Osteocyte (in vitro differentiated cells): Measurements from ENCODE around the gene TCERG1L. TPM values are rescaled to one million over a fixed set of nuclear protein-coding genes. Genes with fewer than 3 reads are reported as not detected.
"Not testable (repeated sequence)": the region's sequence is repeated elsewhere in the genome, so short reads cannot be mapped to it uniquely, and the experiment has no call there.

ENCODE experiments used
- DNase-seq: peaks from one replicate; pipeline ENCODE4 v3.0.0; 2021; ENCODE audit warnings: mixed read lengths; ENCODE audit not compliant: unreplicated experiment; ENCODE audit errors: extremely low spot score
- H3K27ac Mint-ChIP-seq: one replicate; pipeline ENCODE4 v1.8.0; 2021; ENCODE audit warnings: mild to moderate bottlenecking, mixed read lengths; ENCODE audit not compliant: unreplicated experiment
- H3K27me3 Mint-ChIP-seq: one replicate; pipeline ENCODE4 v1.8.0; 2021; ENCODE audit warnings: mixed read lengths; ENCODE audit not compliant: unreplicated experiment
- H3K36me3 Mint-ChIP-seq: one replicate; pipeline ENCODE4 v1.8.0; 2021; ENCODE audit warnings: mixed read lengths; ENCODE audit not compliant: unreplicated experiment
- H3K4me1 Mint-ChIP-seq: one replicate; pipeline ENCODE4 v1.8.0; 2021; ENCODE audit warnings: mixed read lengths; ENCODE audit not compliant: unreplicated experiment
- H3K4me3 Mint-ChIP-seq: one replicate; pipeline ENCODE4 v1.8.0; 2021; ENCODE audit warnings: mild to moderate bottlenecking, moderate library complexity, mixed read lengths; ENCODE audit not compliant: unreplicated experiment
- H3K9me3 Mint-ChIP-seq: one replicate; pipeline ENCODE4 v1.8.0; 2021; ENCODE audit warnings: mixed read lengths; ENCODE audit not compliant: unreplicated experiment
- total RNA-seq: library from RNA; stranded (reverse); gene quantifications from 2 replicates; pipeline ENCODE4 v1.2.1, GENCODE V29; 2021
- TF ChIP-seq, protein P1 (sequence below): fragments of 200-600 bp; sonication (generic); IDR thresholded peaks from 2 replicates; pipeline ENCODE4 v1.5.0; 2021; ENCODE audit warnings: antibody characterized with exemption, mild to moderate bottlenecking, moderate library complexity

Gene TCERG1L
- total RNA-seq, 1 donor from 2014 or later: not detected

DNA sequence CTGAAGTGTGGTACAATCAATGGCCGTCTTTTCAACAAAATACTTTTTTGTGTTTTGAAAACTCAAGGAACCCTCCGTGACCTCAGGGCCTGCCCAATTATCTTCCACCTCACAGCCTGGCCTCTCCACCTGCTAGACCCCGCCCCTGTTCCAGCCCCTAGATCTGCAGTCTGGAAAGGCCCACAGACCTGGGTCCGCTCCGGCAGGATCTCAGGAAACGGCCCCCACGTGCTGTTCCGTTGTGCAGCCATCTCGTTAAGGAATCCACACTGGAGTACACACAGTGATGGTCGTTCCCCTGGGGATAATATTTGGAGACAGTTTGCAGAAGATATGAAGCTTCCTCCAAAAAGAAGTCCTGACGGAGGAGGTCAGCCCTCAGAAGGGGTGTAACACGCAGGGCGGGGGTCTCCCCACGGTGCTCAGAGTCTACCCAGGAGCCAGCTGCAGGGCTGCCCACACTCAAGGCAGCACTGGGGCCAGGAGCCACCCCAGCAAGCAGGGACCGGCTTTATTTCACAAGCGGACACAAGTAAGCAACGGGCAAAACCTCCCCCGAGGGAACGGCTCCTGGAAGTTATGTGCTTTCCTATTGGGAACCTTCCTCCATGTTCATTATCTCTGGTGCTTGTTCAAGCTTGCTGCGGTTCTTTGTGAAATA is 73.4 kb downstream of the TCERG1L start:
- Mint-ChIP-seq H3K27me3 (no peaks in the 10 kb centered on the region), H3K4me1 (no peaks in the 10 kb centered on the region), H3K9me3 (peaks cover 41% of the 10 kb centered on the region), H3K4me3 (no peak overlapping the region), H3K27ac (no peak overlapping the region), H3K36me3 (peaks cover 3% of the 10 kb centered on the region)
- DNase-seq: no peak
- TF ChIP-seq, protein P1, sequence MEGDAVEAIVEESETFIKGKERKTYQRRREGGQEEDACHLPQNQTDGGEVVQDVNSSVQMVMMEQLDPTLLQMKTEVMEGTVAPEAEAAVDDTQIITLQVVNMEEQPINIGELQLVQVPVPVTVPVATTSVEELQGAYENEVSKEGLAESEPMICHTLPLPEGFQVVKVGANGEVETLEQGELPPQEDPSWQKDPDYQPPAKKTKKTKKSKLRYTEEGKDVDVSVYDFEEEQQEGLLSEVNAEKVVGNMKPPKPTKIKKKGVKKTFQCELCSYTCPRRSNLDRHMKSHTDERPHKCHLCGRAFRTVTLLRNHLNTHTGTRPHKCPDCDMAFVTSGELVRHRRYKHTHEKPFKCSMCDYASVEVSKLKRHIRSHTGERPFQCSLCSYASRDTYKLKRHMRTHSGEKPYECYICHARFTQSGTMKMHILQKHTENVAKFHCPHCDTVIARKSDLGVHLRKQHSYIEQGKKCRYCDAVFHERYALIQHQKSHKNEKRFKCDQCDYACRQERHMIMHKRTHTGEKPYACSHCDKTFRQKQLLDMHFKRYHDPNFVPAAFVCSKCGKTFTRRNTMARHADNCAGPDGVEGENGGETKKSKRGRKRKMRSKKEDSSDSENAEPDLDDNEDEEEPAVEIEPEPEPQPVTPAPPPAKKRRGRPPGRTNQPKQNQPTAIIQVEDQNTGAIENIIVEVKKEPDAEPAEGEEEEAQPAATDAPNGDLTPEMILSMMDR: no peak

DNA sequence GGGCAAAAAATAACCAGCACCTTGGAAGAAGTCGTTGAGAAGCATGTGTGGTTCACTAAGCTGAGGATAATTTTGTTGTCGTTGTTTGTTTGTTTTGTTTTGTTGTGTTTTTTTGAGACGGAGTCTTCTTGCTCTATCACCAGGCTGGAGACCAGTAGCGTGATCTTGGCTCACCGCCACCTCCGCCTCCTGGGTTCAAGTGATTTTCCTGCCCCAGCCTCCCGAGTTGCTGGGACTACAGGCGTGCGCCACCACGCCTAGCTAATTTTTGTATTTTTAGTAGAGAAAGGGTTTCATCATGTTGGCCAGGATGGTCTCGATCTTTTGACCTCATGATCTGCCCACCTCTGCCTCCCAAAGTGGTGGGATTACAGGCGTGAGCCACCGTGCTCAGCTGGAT is 76.9 kb downstream of the TCERG1L start:
- H3K36me3 Mint-ChIP-seq, DNase-seq, H3K27ac Mint-ChIP-seq, H3K4me1 Mint-ChIP-seq, H3K27me3 Mint-ChIP-seq, H3K4me3 Mint-ChIP-seq: not testable (repeated sequence)
- peaks cover 19% of the 10 kb centered on the region for H3K9me3 Mint-ChIP-seq

DNA sequence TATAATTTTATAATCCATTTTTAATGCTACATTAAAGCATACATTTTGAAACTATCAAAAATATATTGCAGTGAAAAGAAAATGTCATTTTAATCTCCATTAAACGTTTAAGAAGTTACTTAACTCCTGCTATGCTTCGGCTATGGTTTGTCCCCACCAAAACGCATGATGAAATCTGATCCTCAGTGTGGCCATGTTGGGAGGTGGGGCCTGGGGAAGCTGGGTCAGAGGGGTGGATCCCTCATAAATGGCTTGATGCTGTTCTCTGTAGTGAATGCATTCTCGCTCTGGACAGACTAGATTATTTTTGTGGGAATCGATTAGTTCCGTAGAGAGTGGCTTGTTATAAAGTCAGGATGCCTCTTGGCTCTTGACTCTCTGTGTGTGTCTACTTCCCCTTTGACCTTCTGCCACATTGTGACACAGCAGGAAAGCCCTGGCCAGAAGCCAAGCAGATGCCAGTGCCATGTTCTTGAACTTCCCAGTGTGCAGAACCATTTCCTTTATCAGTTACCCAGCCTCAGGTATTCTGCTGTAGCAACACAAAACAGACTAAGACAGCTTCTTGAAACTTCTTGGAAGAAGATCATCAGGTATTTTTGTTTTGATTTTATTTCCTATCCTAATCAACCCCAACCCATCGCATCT is 77.8 kb downstream of the TCERG1L start:
- no peak for DNase-seq
- H3K27me3 Mint-ChIP-seq: no peaks in the 10 kb centered on the region
- no peak overlapping the region for H3K27ac Mint-ChIP-seq
- TF ChIP-seq, protein P1: no peak
- H3K4me3 Mint-ChIP-seq: no peak overlapping the region
- no peaks in the 10 kb centered on the region for H3K36me3 Mint-ChIP-seq
- peaks cover 23% of the 10 kb centered on the region for H3K9me3 Mint-ChIP-seq
- no peaks in the 10 kb centered on the region for H3K4me1 Mint-ChIP-seq

DNA sequence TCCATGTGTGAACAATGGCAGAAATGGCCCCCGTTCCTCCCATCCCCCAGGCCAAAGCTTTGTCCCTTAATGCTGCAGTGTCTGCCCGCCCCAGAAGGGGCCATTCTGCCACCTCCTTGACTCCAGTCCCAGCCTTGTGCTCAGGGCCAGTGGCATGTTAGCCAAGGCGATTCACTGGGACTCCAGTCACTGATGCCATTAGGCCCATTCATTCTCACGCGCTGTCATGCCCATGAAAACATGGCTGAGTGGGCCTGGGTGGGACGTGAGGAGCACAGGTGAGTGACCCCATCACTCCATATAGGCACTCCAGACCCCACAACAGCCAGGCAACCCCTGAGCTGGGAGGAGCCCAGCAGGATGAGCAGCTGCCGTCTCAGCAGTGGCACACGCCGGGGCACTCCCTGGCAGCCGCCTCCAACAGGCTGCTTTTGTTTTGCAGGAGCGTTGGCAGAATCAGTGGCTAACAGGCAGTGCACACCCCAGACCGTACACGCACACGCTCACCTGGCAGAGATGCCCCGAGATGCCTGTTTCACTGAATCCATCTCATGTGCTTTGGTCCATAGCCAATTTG is 79.5 kb downstream of the TCERG1L start:
- DNase-seq: no peak
- H3K9me3 Mint-ChIP-seq: peaks cover 20% of the 10 kb centered on the region
- no peaks in the 10 kb centered on the region for H3K27me3 Mint-ChIP-seq

DNA sequence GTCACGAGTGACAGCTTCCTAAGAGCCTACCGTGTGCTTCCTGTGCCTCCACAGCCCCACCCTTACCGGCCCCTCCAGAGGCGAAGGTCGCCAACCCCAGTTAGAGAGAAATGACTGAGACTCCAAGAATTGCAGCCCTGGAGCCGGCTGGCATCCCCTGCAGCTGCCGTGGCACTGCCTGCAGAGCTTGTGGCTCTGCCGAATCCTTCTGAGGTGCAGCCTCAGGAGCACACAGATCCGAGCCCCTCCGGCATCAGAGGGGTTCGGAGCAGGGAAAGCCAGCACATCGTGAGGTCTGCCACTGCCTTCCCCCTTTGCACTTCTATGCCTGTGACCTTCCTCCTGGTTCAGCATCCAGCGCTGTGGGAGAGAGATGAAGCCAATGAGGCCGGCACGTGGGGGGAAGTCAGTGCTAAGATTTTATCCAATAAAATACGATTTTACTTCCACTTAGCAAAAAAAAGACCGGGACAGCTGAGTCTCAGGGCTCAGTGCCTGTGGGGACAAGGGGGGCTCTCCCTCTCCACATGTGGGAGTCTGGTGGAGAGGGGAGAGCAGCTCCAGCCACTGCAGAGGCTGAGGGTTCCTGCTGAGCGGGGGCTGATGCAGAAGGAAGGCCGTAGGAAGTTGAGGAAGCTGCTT is 80.1 kb downstream of the TCERG1L start:
- Mint-ChIP-seq H3K27me3 (no peaks in the 10 kb centered on the region), H3K27ac (no peak overlapping the region), H3K9me3 (peaks cover 17% of the 10 kb centered on the region), H3K4me3 (no peak overlapping the region), H3K4me1 (no peaks in the 10 kb centered on the region), H3K36me3 (no peaks in the 10 kb centered on the region)
- TF ChIP-seq, protein P1: no peak
- no peak for DNase-seq

More for the DNA sequence above, 79.5 kb downstream of the TCERG1L start:
- Mint-ChIP-seq H3K27ac (no peak overlapping the region), H3K4me1 (no peaks in the 10 kb centered on the region), H3K36me3 (no peaks in the 10 kb centered on the region), H3K4me3 (no peak overlapping the region)
- TF ChIP-seq, protein P1: no peak
